ENCODE results near the gene GRK4.

- TF ChIP-seq CTCF (IDR thresholded peaks at IDR 0.05) (no peak), POLR2A (IDR thresholded peaks at IDR 0.05) (no peak)
Observed at GRCh38 chr4:2924286-2924685, 39.1 kb upstream of the GRK4 start.
